Measurements from ENCODE around the gene SOWAHA. TPM values are rescaled to one million over a fixed set of nuclear protein-coding genes. Genes with fewer than 3 reads are reported as not detected.

SOWAHA gene
- total and polyA plus RNA-seq, 2 of the 8 experiments (the other 6 are each of a cell fraction or from before 2014, with no cell fraction given) = 0.09 to 0.11 TPM

DNA sequence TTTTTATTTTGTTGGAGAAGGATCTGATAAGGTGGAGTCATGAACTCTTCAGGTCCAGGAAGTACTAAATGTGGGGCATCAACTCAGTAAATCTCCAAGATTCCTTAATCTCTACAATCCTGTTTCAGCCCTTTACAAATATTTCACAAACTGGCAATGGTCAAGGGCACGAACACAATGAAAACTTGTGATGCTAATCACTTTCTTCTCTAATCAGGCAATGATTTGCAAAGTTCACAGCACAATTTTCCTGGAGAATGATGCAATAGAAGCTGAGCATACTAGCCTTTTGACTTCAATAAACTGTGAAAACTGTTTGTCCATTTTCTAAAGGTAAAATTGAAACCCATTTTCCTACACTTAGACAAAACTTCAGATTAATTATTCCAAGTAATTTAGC, 36.2 kb downstream of the SOWAHA start:
- no peak overlapping the region for H3K9ac ChIP-seq (replicated peaks in 1 of 4; ENCODE audit: extremely low read depth in 1 of 4, low read depth in 3 of 4, low read length in 3 of 4)
- no peak overlapping the region for H3K4me2 ChIP-seq (ENCODE audit: insufficient read depth in 1 of 2, low read depth in 2 of 2, low read length in 2 of 2)
- POLR2A ChIA-PET (ENCODE audit: partially characterized antibody) = interaction anchor here (1.6 kb wide), 1 partner anchor 16 kb away, joined by 3 read pairs; the partner anchor contains the start of genes GDF9 and UQCRQ
- no peaks in the 10 kb centered on the region for H3K79me1 ChIP-seq (ENCODE audit: low read depth, low read length)
- no peak for FAIRE-seq
- CTCF ChIA-PET (ENCODE audit: partially characterized antibody) = interaction anchor here (0.9 to 32.2 kb wide), 3 partner anchors 12 to 40 kb away, joined by 4 to 465 read pairs (median 11); partner anchors contain the start of gene SHROOM1
- no peak overlapping the region for H2BK15ac ChIP-seq (ENCODE audit: low read length)
- H3K4me3 ChIP-seq (ENCODE audit: extremely low read depth in 1 of 4, insufficient read depth in 2 of 4, low read depth in 3 of 4, low read length in 4 of 4) = no peak overlapping the region
- no peak for DNase-seq (ENCODE audit: low read depth in 1 of 2, low spot score in 2 of 2)
- peaks cover 0 to 1% (median 0%) of the 10 kb centered on the region in 4 experiments; a peak in 1 of 7 replicates for H3K4me1 ChIP-seq (replicated peaks in 1 of 4; ENCODE audit: control insufficient read depth in 3 of 4, insufficient read depth in 4 of 4, low read length in 3 of 4)
- H3K27me3 ChIP-seq (replicated peaks in 1 of 4; ENCODE audit: control insufficient read depth in 3 of 4, extremely low read depth in 1 of 4, insufficient read depth in 3 of 4, low read length in 3 of 4) = no peaks in the 10 kb centered on the region
- no peak overlapping the region for H3K4ac ChIP-seq (replicated peaks; ENCODE audit: insufficient read length, low read depth, low read length)
- H3K14ac ChIP-seq (ENCODE audit: insufficient read length) = no peak overlapping the region
- H2BK120ac ChIP-seq (replicated peaks; ENCODE audit: low read depth, low read length) = no peak overlapping the region
- H3K56ac ChIP-seq (replicated peaks; ENCODE audit: insufficient read length, low read depth, low read length) = no peak overlapping the region
- 91% methylated on average over 1 of the region's 1 CpG; no CpG with 5 or more reads in 1 of the 2 experiments for WGBS, 2 experiments (ENCODE audit: extremely low coverage in 1 of 2, insufficient coverage in 1 of 2, insufficient read length in 1 of 2, insufficient replicate concordance in 2 of 2, low coverage in 1 of 2, low lambda C conversion rate in 2 of 2, missing lambda C conversion rate in 1 of 2)
- H3K36me3 ChIP-seq (ENCODE audit: control insufficient read depth in 2 of 4, insufficient read depth in 4 of 4, low read length in 3 of 4) = no peaks in the 10 kb centered on the region
- no peaks in the 10 kb centered on the region for H3K23me2 ChIP-seq (ENCODE audit: low read depth, low read length)
- no peak overlapping the region for H3K23ac ChIP-seq (ENCODE audit: insufficient read length)
- no peak overlapping the region for H2AK5ac ChIP-seq (ENCODE audit: low read depth, low read length)
- H2AFZ ChIP-seq (ENCODE audit: low read length) = no peak overlapping the region
- no peak overlapping the region for H3K18ac ChIP-seq (ENCODE audit: extremely low read depth, low read length)
- H2BK20ac ChIP-seq (ENCODE audit: low read length) = no peak overlapping the region
- no peak overlapping the region for H2BK12ac ChIP-seq (ENCODE audit: low read depth, low read length)
- TF ChIP-seq CBX5 (IDR thresholded peaks at IDR 0.05; ENCODE audit: low read depth, low read length) (no peak), SP2 (IDR thresholded peaks at IDR 0.05; ENCODE audit: low read length) (no peak), NANOG (IDR thresholded peaks at IDR 0.05; ENCODE audit: insufficient read depth, low read depth, low read length, poor library complexity, severe bottlenecking) (no peak), KDM5A (IDR thresholded peaks at IDR 0.05; ENCODE audit: low read length) (no peak), JUND (IDR thresholded peaks at IDR 0.05; ENCODE audit: low read length) (no peak), POLR2A (IDR thresholded peaks at IDR 0.05; ENCODE audit: control extremely low read depth in 1 of 2, low read depth in 2 of 2, low read length in 2 of 2) (no peak), SP1 (IDR thresholded peaks at IDR 0.05; ENCODE audit: low read depth, low read length) (no peak), MAFK (IDR thresholded peaks at IDR 0.05; ENCODE audit: low read depth, low read length) (no peak), BRCA1 (IDR thresholded peaks at IDR 0.05; ENCODE audit: low read depth, low read length) (no peak), SIRT6 (IDR thresholded peaks at IDR 0.05; ENCODE audit: low read length) (no peak), POLR2AphosphoS5 (IDR thresholded peaks at IDR 0.05; ENCODE audit: low read depth, low read length) (no peak), ASH2L (IDR thresholded peaks at IDR 0.05; ENCODE audit: low read length) (no peak), SUZ12 (IDR thresholded peaks at IDR 0.05; ENCODE audit: low read length) (no peak)
- H4K5ac ChIP-seq (ENCODE audit: insufficient read length, low read depth, low read length) = no peak overlapping the region
- no peaks in the 10 kb centered on the region for H3K9me3 ChIP-seq (ENCODE audit: insufficient read depth in 2 of 2, low read depth in 1 of 2, low read length in 1 of 2)
- no peak overlapping the region for H4K8ac ChIP-seq (ENCODE audit: extremely low read depth, insufficient read depth, low read length)
- H3K79me2 ChIP-seq (ENCODE audit: control insufficient read depth in 1 of 2, insufficient read depth in 2 of 2, low read length in 2 of 2) = no peaks in the 10 kb centered on the region
- no peaks in the 10 kb centered on the region for H4K20me1 ChIP-seq (replicated peaks in 1 of 2; ENCODE audit: control insufficient read depth in 1 of 2, insufficient read depth in 2 of 2, low read length in 2 of 2)
- H2BK5ac ChIP-seq (ENCODE audit: low read depth, low read length) = no peak overlapping the region
- no peak overlapping the region for H4K91ac ChIP-seq (replicated peaks; ENCODE audit: insufficient read length, low read length)
- no peak overlapping the region for H3K27ac ChIP-seq (ENCODE audit: low read depth, low read length)
